Left ventricle myocardium superior (tissue), 1 donor: Measurements from ENCODE around the gene EDEM2. TPM values are rescaled to one million over a fixed set of nuclear protein-coding genes. Genes with fewer than 3 reads are reported as not detected.
A peak's percentile ranks its signal among the peaks of the same experiment; 100 is the strongest.
"Not testable (repeated sequence)": the region's sequence is repeated elsewhere in the genome, so short reads cannot be mapped to it uniquely, and the experiment has no call there.

Source experiments
- ATAC-seq: fragments of 200-7000 bp; cut with Tn5 transposase; one replicate; pipeline ENCODE4 v1.9.1; 2020; ENCODE audit warnings: mild to moderate bottlenecking, moderate library complexity
- DNase-seq: peaks from one replicate; pipeline ENCODE4 v3.0.0-alpha.2; 2020
- intact Hi-C: fragments of 100-400 bp; cut with micrococcal nuclease; formaldehyde crosslinking; loops from one replicate; pipeline ENCODE4 v1.11.0; 2022
- total RNA-seq: library from RNA; stranded (reverse); fragmentation: NEBNext Ultra II Directional; extraction: Animal tissue kit (Norgen Biotek cat#: 25700); gene quantifications from one replicate; pipeline ENCODE4 v1.2.1, GENCODE V29; 2021
- donor health status: DM: no; HTN: yes; CAD: no; lungs with severe emphysema.

Gene EDEM2
- total RNA-seq, 1 donor from 2014 or later: 9.7 TPM

DNA sequence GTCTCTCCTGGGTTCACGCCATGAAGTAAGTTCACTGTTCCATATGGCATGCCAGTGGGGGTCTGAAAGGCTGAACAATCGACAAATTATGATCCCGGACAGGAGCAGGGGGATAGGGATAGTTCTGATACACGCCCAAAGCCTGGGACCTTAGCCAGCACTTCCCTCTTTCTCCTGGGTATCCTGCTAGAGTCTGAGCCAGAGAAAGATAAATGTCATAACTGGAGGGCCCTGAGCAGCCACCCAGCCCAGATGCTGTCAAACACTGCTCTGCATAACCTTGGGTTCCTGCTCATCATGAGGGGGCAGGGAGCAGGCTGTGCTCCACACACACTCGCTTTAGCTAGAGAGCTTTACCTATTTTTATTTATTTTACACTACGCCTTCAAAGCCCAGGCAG, 12.3 kb downstream of the EDEM2 start:
- ATAC-seq (peak; percentile 78), DNase-seq (peak; percentile 67)
- intact Hi-C loops: no loop called here

DNA sequence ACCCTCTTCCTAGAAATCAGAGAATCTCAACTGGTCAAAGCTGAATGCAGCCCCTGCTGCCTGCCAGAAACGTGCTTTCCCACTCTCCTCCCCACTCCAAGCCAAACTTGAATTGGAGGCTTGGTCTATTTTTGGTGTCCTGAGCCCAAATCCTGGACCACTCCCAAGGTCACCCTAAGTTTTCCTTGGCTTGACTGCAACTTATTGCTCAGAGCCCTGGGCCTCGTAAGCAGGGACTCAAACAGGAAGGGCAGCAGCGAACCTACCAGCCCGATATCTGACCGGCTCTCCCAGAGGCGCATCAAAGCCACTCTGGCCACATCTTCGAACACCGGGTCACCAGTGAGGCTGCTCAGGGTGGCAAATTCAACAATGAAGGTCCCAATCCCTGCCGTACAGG, 12.7 kb downstream of the EDEM2 start:
- ATAC-seq (peak; percentile 33), DNase-seq (peak; percentile 37)
- intact Hi-C loops: no loop called here

DNA sequence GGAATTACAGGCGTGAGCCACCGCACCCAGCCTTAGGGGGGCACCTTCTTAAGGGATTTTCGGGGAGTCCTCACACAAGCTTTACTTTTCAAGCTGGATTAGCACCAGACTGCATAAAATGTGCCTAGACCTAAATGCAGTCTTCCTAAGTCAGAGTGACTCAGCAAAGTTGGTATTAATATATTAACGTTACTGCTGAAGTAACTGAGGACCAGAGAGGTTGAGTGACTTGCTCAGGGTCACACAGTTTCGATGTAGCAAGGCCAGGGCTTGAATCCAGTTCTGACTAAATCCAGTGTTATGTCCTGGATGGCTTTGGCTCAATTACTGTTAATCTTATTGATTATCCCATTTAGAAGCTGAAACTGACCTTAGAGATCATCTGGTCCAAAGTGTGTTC, 13.4 kb downstream of the EDEM2 start:
- ATAC-seq: no peak

DNA sequence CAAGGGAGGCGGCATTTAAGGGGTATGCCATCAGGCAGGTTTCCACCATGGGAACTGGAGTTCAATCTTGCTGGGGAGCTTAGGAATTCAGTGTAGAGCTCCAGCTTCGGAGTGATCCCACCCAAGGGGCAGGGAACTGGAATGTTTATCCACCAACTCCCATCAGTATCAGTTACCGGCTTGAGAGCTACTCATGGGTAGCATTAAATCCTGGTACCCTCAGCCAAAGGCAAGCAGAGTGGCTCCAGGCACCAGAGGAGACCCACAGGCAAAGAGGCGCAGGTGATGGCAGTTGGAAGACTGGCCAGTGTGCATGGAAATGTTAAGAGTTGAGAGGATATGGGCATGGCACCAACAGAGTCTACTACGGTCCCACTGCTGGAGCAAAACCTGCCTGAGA, 14.1 kb downstream of the EDEM2 start:
- intact Hi-C loops: no loop called here
- no peak for ATAC-seq
- no peak for DNase-seq

More for the DNA sequence above, 13.4 kb downstream of the EDEM2 start:
- DNase-seq: no peak
- intact Hi-C loops: no loop called here

DNA sequence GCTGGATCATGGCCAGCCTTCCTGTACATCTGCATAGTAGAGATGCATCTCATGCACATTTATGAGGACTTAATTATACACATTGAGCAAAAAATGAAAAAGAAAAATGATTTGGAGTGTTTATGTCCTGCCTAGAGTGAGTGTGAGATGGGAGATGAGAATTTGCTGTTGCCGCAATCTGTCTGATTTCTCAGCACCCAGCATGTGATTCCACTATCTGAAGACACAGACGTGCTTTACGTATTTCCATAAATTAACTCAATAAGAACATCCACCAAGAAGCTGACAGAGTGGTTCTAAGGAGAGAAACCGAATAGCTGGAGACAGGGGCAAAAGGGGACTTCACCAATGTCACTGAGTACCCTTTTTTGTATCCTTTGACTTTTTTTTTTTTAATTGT, 15.2 kb downstream of the EDEM2 start:
- intact Hi-C loops: no loop called here
- ATAC-seq (no peak), DNase-seq (no peak)

DNA sequence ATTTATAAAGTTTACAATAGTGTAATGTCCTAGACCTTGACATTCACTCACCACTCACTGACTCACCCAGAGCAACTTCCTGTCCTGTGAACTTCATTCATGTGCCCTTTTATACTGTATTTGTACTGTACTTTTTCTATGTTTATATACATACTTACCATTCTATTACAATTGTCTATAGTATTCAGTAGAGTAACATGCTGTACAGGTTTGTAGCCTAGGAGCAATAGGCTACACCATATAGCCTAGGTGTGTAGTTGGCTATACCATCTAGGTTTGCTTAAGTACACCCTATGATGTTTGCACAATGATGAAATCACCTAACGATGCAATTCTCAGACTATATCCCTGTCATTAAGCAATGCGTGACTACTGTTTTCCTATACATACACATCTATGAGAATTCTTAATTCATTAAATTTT, 17.5 kb downstream of the EDEM2 start:
- DNase-seq (no peak), ATAC-seq (no peak)
- intact Hi-C loops: no loop called here

DNA sequence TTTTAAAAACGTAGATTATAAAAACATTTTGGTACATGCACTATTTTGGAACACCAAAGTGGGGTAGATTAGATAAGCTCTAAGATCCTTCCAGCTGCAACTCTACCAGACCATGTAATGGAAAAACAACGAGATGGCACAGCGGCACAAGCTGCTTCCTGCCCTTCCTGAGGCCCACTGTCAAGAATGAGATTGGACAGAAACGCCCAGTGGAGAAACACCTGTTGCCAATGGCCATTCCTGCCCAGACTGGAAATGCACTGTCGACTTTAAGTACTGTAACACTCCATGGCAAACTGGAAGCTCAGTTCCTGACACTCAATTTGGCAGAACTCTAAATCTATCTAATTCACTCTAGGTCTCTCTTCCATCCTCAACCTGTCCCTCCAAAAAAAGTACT, 21.4 kb downstream of the EDEM2 start:
- intact Hi-C loops: no loop called here
- ATAC-seq (peak; percentile 25), DNase-seq (no peak)

DNA sequence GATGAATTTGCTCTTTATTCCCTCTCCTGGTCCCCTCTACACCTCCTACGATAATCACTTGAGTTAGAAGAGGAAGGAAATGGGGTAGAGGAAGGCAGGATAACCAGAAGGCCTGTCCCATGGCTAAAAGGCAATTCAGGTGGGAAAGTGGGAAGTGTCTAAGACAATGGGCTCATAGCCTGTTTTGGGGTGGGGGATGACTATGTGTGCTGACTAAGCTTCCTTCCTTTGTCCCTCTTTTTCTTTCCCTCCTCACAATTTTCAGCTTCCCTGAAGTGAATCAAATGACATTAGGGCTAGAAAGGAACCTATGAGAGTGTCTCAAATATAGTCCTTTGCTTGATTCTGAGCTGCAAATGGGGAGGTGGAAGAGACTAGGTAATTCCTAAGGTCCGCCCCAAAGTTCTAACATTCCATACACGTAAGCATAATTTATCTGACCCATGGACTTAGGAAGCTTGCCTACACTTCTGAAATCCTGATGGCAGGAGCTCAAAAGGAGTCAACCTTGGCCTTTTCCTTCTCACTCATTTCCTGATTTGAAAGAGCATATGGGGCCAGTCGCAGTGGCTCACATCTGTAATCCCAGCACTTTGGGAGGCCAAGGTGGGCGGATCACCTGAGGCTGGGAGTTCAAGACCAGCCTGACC, 24.3 kb downstream of the EDEM2 start:
- ATAC-seq (no peak), DNase-seq (no peak)
- intact Hi-C loops: no loop called here

DNA sequence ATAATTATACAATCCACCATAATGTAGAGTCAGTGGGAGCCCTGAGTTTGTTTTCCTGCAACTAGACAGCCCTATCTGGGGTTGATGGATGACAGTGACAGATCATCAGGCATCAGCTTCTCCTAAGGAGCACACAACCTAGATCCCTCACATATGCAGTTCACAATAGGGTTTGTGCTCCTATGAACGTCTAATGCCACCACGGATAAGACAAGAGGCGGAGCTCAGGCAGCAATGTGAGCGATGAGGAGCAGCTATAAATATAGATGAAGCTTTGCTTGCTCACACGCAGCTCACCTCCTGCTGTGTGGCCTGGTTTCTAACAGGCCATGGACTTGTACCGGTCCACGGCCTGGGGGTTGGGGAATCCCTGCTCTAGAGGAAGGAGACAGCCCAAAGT, 25.9 kb downstream of the EDEM2 start:
- intact Hi-C loops: no loop called here
- DNase-seq (peak; percentile 34), ATAC-seq (peak; percentile 84)

DNA sequence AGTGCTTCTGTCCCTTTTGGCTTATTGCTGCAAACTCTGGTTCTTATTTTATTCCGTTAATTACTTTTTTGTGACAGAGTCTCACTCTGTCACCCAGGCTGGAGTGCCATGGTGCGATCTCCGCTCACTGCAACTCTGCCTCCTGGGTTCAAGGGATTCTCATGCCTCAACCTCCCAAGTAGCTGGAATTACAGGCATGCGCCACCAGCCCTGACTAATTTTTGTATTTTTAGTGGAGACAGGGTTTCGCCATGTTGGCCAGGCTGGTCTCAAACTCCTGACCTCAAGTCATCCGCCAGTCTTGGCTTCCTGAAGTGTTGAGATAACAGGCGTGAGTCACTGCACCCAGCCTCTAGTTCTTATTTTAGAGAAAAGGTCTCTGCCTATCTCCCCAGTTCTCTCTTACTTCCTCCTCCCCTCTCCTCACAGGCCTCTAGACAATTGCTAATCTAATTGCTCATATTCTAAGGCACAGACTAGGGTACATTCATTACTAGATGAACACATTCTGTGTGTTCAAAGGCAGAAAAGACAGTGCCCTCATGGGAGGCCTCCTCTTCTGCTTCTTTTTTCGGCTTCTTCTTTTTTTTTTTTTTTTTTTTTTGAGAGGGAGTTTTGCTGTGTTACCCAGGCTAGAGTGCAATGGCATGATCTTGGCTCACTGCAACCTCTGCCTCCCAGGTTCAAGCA, 27.0 kb downstream of the EDEM2 start:
- intact Hi-C loops: no loop called here
- peak; percentile 31 for DNase-seq
- ATAC-seq: peak; percentile 57

DNA sequence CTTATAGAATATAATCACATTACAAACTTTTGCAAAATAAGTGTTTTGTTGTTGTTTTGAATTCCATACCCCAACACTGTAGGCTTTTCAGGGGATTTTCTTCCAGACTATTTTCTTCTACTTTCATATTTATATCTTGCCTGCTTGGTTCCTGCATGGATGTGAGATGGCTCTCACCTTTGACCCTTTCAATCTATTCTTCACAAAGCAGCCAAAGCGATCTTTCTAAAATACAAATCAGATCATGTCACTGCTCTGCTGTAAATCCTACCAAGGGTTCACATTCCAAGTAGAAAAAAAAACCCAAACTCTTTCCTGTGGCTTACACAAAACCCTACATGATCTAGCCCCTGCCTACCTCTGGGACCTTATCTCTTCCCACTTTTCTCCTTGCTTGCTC, 29.5 kb downstream of the EDEM2 start:
- ATAC-seq (no peak), DNase-seq (no peak)
- intact Hi-C loops: no loop called here

DNA sequence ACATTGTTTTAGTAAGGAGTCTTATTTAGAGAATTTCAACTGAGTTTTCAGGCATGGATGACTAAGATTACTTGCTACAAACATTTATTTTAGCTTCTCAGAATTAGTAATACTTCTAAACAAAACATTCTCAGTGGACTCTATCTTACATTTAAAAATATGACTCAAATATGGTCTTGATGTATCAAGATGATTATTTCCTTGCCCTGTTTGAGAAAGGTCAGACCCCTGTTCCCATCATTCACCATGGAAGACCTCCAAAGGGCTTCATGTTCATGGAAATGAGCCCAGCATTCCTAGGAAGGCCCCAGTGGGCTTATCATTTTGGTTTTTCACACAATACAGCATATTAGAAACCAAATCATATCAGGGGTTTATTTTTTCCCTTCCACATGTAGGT, 29.9 kb downstream of the EDEM2 start:
- peak; percentile 24 for ATAC-seq
- DNase-seq: no peak
- intact Hi-C loops: no loop called here

DNA sequence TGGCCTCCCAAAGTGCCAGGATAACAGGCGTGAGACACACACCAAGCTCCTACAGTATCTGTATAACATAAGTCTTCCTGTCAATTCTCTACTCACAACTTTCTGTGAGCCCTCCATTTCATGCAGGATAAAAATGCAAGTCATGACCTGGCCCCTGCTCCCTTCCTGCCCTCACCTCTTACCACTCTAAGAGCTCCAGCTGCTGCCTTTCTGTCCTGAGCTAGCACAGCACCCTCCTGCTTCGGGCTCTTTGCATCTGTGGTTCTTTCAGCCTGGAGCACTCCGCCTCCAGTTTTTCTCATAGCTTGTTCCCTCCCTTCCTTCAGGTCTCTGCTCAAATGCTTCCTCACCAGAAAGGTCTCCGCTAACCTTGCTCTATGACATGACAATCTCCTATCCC, 30.9 kb downstream of the EDEM2 start:
- intact Hi-C loops: no loop called here
- DNase-seq (no peak), ATAC-seq (no peak)

DNA sequence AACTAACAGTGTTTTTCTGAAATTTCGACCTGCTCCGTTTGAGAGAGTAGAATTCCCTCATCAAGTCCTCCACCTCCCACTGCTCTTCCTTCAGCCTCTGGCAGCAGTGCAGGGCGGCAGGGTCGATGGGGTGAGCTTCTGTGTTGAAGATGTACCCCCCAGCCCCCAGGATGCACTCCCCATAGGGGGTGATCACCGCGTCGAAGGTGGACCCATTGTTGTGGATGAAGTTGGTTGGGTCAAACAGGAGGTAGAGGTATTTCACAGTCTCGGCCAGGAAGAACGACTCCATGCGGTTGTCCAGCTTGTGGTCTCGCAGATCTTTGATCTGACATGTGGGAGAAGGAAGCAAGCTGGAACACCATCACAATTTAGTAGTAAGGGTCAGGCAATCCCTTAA, 31.5 kb downstream of the EDEM2 start:
- intact Hi-C loops: no loop called here
- no peak for ATAC-seq

DNA sequence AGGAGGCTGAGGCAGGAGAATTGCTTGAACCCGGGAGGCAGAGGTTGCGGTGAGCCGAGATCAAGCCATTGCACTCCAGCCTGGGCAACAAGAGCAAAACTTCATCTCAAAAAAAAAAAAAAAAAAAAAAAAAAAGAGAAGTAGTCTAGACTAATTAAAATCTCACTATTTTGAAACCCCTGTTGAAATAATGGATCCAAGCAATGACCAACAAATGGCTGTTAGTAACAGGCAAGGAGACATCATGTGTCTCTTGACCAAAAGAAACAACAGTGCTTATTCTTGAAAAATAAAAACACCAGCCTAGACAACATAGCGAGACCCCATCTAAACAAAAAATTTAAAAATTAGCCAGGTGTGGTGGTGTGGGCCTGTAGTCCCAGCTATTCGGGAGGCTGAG, 34.9 kb downstream of the EDEM2 start:
- DNase-seq, intact Hi-C loops, ATAC-seq: not testable (repeated sequence)

More for the DNA sequence above, 31.5 kb downstream of the EDEM2 start:
- no peak for DNase-seq

DNA sequence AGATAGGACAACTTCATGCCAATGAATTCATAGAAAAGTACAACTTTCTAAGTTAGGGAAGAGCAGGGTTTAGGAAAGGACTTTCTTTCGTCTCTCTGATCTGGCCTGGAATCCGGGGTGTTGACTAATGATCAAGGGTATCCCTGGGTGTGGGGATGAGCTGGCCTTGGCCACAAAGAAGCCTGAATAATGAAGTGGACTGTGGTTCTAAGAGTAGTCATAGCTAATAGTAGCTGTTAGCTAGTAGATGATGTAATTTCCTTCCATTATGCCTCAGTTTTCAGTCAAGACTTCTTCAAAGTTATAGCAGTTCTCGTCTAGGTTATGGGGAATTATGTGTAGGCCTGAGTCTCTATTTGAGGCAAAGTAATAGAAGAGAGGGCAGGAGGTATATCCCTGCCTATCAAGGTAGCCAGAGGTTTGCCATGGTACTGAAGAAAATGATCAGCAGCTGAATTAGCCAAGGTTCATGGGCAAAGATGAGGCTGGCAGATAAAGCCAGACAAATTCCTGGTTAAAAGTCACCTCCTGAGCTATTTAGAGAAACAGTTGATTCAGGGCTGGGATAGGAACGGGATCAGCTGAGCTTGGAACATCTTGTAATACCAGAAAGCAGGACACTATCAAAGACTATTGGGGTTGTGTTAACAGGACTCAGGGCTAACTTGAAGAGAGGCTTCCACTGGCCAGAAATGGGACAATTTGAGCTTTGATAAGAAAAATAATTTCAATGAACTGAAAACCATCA, 35.8 kb downstream of the EDEM2 start:
- intact Hi-C loops: no loop called here
- DNase-seq (no peak), ATAC-seq (peak; percentile 74)

DNA sequence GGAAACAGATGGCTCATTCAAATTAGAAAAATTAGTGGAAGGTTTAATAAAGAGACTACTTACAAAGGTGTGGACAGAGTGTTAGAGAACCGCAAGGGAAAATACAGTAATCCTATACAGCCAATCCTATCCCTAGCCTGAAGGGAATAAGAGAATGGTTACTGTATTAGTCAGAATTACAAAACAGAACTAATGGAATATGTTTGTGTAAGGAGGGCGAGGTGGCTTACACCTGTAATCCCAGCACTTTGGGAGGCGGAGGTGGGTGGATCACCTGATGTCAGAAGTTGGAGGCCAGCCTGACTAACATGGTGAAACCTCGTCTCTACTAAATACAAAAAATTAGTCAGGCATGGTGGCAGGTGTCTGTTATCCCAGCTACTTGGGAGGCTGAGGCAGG, 38.2 kb downstream of the EDEM2 start:
- no peak for ATAC-seq
- intact Hi-C loops: no loop called here
- DNase-seq: no peak

DNA sequence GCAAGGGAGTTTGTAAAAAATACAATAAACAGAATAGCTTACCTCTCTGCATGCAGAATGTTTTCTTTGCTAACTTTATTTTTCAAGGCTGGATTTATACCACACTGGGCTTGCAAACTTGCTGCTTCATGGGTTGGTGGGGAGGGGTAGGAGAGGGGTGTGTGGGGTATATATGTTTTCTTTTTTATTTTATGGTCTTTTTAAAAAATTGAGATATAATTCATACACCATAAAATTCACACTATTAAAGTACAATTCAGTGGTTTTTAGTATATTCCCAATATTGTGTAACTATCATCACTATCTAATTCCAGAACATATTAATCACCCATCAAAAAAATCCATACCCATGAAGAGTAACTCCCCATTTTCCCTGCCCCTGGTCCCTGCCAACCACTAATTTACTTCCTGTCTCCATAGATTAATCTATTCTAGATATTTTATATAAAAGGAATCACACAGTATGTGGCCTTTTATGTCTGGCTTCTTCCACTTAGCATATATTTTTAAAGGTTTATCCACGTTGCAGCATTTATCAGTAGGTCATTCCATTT, 40.2 kb downstream of the EDEM2 start:
- intact Hi-C loops: no loop called here
- ATAC-seq: no peak
- no peak for DNase-seq

DNA sequence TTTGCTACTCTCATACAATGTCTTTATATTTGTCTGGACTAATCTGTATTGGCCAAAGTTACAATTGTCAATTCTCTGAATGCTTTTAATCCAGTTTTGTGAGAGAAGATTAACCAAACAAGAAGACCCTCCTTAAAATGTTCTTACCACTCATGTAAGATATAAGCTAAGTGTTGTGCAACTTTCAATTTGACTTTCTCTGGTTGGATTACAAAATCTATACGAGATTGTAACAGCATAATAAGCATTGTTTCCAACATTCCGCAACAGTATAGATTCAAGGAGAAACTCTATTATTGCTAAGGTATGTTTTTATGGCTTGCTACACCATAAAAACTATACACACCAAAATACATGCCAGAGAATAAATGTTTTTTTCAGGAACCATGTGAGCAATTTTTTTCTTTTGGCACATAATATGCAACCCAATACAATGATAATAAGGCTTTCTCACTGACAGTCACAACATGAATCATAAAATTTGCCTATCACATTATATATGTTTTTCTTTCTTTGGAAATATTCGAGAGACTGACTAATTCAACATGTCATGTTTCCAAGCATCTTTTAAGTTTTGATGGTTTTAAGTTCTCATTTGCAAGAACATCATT, 42.3 kb downstream of the EDEM2 start:
- DNase-seq: no peak
- intact Hi-C loops: no loop called here
- no peak for ATAC-seq

DNA sequence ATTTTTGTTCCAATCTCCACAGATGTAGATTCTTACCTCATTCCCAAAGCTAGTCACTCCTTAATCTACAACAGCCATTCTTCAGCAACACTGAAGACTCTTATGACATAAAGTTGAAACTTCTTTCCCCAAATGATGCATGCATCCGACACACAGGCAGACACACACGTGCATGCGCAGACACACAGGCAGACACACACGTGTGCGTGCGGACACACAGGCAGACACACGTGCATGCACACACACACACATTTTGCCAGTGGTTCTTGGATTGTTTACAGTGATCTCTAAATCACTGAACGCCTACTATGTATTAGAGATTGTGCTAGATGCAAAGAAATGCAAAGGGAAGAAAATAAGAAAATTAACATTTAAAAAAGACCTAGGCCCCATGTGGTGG, 45.5 kb downstream of the EDEM2 start:
- ATAC-seq (no peak), DNase-seq (no peak)
- intact Hi-C loops: no loop called here
